ENCODE measurements around the gene STK32B.
"Not testable (repeated sequence)": the region's sequence is repeated elsewhere in the genome, so short reads cannot be mapped to it uniquely, and the experiment has no call there.

STK32B gene

DNA sequence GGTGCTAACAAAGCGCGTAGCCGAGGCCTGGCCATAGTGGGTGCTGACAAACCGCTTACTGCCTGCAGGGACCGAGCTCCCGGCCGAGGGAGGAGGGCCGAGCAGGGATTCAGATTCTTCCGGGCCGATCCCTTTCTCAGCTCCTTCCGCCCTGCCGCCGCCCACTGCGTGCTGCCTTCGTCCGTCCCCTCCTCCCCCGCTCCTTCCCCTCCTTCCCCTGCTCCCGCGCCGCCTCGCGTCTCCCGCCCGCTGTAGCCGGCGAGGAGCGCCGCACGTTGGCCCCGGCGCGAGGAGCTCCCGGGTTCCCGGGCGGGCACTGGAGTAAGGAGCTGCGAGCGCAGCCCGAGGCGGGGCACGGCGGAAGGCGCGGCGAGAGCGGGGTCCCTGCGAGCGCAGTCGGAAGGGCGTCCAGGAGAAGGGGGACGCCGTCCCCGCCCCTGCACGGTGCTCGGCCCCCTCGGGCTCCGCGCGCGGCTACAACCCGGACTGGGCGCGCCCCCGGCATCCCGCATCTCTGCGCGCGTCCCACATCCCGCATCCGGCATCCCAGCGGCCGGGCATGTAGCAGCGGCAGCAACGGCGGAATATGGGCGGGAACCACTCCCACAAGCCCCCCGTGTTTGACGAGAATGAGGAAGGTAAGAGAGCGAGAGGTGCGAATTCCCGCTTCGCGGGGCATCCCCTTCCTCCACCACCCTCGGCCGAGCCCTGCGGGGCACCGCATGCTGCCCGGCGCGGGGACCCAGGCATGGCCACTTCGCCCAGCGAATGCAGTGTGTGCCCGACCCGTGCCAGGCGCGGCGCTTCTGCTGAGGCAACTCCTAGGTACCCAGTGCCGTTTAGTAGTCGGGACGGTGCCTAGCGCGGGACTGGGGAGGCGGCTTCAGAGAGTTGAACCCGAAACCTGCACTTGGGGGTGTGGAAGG is at the start of gene STK32B:
TSS of gene STK32B (plus strand) at position 203 of the 926 bp plus-strand sequence.
- peak within 1 kb of the TSS; percentile 30 for H3K9ac ChIP-seq (ENCODE audit: low read length)
- peak within 1 kb of the TSS; percentile 14 for H3K27ac ChIP-seq (ENCODE audit: low read depth, low read length)
- H3K9me3 ChIP-seq (ENCODE audit: low read length), result no peaks in the 10 kb centered on the region
- no peaks in the 10 kb centered on the region for H3K36me3 ChIP-seq (ENCODE audit: insufficient read depth, low read length)
- H3K4me1 ChIP-seq (ENCODE audit: insufficient read depth, low read length), result peaks cover 5% of the 10 kb centered on the region
- H3K4me3 ChIP-seq (ENCODE audit: low read depth in 1 of 2, low read length in 2 of 2), result peak within 1 kb of the TSS; percentile 51 to 77
- H3K27me3 ChIP-seq (ENCODE audit: control insufficient read depth in 1 of 2, insufficient read depth in 2 of 2, low read length in 2 of 2), result peaks cover 0 to 6% of the 10 kb centered on the region in 2 donors

DNA sequence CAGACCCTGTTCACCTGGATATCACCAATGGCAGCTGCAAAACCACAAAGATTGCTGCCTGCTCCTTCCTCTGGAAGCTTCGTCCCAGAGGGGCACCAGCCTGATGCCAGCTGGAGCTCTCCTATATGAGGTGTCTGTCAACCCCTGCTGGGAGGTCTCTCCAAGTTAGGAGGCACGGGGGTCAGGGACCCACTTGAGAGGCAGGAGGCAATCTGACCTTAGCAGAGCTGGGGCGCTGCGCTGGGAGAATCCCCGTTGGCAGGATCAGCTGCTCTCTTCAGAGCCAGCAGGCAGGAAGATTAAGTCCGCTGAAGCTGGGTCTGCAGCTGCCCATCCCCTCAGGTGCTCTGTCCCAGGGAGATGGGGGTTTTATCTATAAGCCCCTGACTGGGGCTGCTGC is 49.6 kb upstream of the STK32B start:
- H3K4me1 ChIP-seq (ENCODE audit: insufficient read depth, low read length); H3K9me3 ChIP-seq (ENCODE audit: low read length); H3K36me3 ChIP-seq (ENCODE audit: insufficient read depth, low read length); H3K9ac ChIP-seq (ENCODE audit: low read length); H3K4me3 ChIP-seq (ENCODE audit: low read depth in 1 of 2, low read length in 2 of 2); H3K27ac ChIP-seq (ENCODE audit: low read depth, low read length); H3K27me3 ChIP-seq (ENCODE audit: control insufficient read depth in 1 of 2, insufficient read depth in 2 of 2, low read length in 2 of 2): not testable (repeated sequence)

DNA sequence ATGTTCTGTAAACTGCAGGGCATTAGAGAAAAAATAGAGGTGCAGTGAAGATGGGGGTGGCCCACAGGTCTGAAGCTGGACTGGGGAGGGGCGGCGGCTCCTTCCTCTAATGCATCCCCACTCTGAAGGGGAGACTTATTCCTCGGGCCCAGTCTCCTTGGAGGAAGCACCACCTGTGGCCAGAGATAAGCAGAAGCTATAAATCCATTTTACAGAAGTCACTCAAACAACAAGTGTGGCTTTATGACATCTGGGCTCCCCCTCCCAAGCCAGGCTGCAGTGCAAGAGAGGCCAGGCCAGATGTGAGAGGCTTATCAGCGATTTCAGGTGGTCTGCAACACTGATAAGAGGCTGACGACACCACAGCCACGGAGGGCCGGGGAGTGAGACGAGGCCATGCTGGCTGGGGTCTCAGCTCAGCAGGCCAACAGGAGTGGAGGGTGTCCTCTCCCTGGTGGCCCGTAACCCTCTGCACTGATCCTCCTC is 47.9 kb upstream of the STK32B start:
- Histone ChIP-seq H3K9me3 (ENCODE audit: low read length) (no peaks in the 10 kb centered on the region), H3K27me3 (ENCODE audit: control insufficient read depth in 1 of 2, insufficient read depth in 2 of 2, low read length in 2 of 2) (no peaks in the 10 kb centered on the region), H3K9ac (ENCODE audit: low read length) (no peak overlapping the region), H3K4me1 (ENCODE audit: insufficient read depth, low read length) (no peaks in the 10 kb centered on the region), H3K4me3 (ENCODE audit: low read depth in 1 of 2, low read length in 2 of 2) (no peak overlapping the region), H3K36me3 (ENCODE audit: insufficient read depth, low read length) (no peaks in the 10 kb centered on the region), H3K27ac (ENCODE audit: low read depth, low read length) (no peak overlapping the region)

DNA sequence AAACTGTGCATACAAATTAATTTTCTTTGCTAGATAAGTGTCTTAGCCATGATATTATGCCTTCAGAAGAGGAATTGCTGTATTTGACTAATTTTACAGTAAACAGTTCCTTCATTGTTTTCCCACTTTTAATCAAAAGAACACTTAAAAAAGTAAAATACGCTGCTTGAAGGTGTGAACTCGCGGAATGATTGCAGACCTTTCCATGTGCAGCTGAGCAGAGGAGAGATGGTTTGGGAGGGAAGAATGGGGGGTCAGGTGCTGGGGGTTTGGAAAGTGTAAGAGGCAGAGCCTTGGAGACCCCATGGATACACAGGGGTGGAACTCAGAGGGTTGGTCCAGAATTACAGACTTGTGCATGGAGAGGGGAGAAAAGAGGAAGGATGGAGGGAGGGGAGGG is 47.4 kb upstream of the STK32B start:
- H3K27me3 ChIP-seq (ENCODE audit: control insufficient read depth in 1 of 2, insufficient read depth in 2 of 2, low read length in 2 of 2), result no peaks in the 10 kb centered on the region

DNA sequence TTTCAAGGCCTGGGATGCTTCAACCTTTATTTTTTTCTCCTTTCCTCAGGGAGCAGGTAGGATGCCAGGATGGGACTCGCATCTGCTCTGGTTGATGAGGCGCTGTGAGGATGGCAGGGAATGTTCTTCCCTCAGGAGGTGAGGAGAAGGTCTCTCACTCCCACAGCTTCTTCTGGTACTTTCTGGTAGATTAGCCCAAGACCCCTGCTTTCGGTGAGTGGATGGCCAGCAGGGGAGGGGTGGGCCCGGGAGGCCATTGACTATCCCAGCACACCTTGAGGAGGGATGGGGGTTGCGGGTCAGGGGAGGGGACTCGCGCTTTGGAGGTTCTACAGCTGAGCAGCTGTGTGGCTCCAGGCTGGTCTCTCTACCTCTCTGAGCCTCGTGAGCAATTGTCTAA is 46.8 kb upstream of the STK32B start:
- Histone ChIP-seq H3K27me3 (ENCODE audit: control insufficient read depth in 1 of 2, insufficient read depth in 2 of 2, low read length in 2 of 2) (no peaks in the 10 kb centered on the region), H3K27ac (ENCODE audit: low read depth, low read length) (no peak overlapping the region)

More for the DNA sequence above, 47.4 kb upstream of the STK32B start:
- Histone ChIP-seq H3K9me3 (ENCODE audit: low read length) (no peaks in the 10 kb centered on the region), H3K4me1 (ENCODE audit: insufficient read depth, low read length) (no peaks in the 10 kb centered on the region), H3K27ac (ENCODE audit: low read depth, low read length) (no peak overlapping the region), H3K36me3 (ENCODE audit: insufficient read depth, low read length) (no peaks in the 10 kb centered on the region), H3K4me3 (ENCODE audit: low read depth in 1 of 2, low read length in 2 of 2) (no peak overlapping the region), H3K9ac (ENCODE audit: low read length) (no peak overlapping the region)

DNA sequence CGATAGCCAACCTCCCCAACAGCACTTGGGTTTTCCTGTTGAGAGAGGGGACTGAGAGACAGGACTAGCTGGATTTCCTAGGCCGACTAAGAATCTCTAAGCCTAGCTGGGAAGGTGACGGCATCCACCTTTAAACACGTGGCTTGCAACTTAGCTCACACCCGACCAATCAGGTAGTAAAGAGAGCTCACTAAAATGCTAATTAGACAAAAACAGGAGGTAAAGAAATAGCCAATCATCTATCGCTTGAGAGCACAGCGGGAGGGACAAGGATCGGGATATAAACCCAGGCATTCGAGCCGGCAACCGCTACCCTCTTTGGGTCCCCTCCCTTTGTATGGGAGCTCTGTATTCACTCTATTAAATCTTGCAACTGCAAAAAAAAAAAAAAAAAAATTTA is 44.3 kb upstream of the STK32B start:
- H3K4me1 ChIP-seq (ENCODE audit: insufficient read depth, low read length); H3K9ac ChIP-seq (ENCODE audit: low read length); H3K9me3 ChIP-seq (ENCODE audit: low read length); H3K27me3 ChIP-seq (ENCODE audit: control insufficient read depth in 1 of 2, insufficient read depth in 2 of 2, low read length in 2 of 2); H3K4me3 ChIP-seq (ENCODE audit: low read depth in 1 of 2, low read length in 2 of 2); H3K27ac ChIP-seq (ENCODE audit: low read depth, low read length); H3K36me3 ChIP-seq (ENCODE audit: insufficient read depth, low read length): not testable (repeated sequence)

More for the DNA sequence above, 46.8 kb upstream of the STK32B start:
- no peaks in the 10 kb centered on the region for H3K9me3 ChIP-seq (ENCODE audit: low read length)
- no peak overlapping the region for H3K4me3 ChIP-seq (ENCODE audit: low read depth in 1 of 2, low read length in 2 of 2)
- no peak overlapping the region for H3K9ac ChIP-seq (ENCODE audit: low read length)
- no peaks in the 10 kb centered on the region for H3K36me3 ChIP-seq (ENCODE audit: insufficient read depth, low read length)
- no peaks in the 10 kb centered on the region for H3K4me1 ChIP-seq (ENCODE audit: insufficient read depth, low read length)

DNA sequence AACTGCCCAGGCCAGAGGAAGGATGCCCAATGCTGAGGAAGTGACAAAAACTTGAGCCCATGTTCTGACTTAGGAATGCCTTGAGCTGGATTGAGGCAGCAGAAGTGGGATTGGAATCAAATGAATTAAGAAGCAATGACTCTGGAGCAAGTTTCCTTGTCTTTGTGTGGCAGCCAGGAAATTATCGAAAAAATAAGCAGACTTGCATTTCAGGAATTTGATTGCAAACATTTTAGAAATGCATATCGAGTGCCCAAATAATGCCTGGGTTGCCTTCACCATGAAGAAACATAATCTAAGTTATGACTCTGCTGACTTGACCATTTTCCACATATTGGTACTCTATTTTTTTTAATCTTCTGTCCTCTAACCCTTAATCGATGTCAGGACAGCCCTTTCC is 41.5 kb upstream of the STK32B start:
- no peak overlapping the region for H3K4me3 ChIP-seq (ENCODE audit: low read depth in 1 of 2, low read length in 2 of 2)
- no peaks in the 10 kb centered on the region for H3K36me3 ChIP-seq (ENCODE audit: insufficient read depth, low read length)
- H3K9ac ChIP-seq (ENCODE audit: low read length), result no peak overlapping the region
- no peaks in the 10 kb centered on the region for H3K9me3 ChIP-seq (ENCODE audit: low read length)
- H3K27ac ChIP-seq (ENCODE audit: low read depth, low read length), result no peak overlapping the region
- no peaks in the 10 kb centered on the region for H3K4me1 ChIP-seq (ENCODE audit: insufficient read depth, low read length)
- H3K27me3 ChIP-seq (ENCODE audit: control insufficient read depth in 1 of 2, insufficient read depth in 2 of 2, low read length in 2 of 2), result no peaks in the 10 kb centered on the region

DNA sequence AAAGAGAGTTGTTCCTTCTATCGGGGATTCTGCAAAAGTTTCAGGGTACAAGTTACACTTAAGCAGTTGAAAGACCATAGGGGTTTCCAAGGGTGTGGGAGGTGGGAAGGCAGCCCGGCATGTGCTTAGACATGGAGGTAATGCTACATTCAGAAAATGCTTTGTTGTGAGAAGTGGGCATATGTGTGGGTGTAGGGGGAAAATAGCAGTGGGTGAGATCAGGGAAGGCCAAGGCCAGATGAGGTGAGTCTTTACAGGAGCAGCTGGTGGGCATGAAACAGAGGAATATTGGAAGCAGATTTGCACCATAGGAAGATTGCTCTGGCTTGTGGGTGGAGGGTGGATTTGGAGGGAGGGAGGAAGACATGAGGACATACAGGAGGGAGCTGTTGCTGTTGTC is 40.3 kb upstream of the STK32B start:
- H3K27me3 ChIP-seq (ENCODE audit: control insufficient read depth in 1 of 2, insufficient read depth in 2 of 2, low read length in 2 of 2), result peaks cover 0 to 2% of the 10 kb centered on the region in 2 donors
- no peak overlapping the region for H3K9ac ChIP-seq (ENCODE audit: low read length)
- no peaks in the 10 kb centered on the region for H3K4me1 ChIP-seq (ENCODE audit: insufficient read depth, low read length)
- no peak overlapping the region for H3K27ac ChIP-seq (ENCODE audit: low read depth, low read length)
- H3K4me3 ChIP-seq (ENCODE audit: low read depth in 1 of 2, low read length in 2 of 2), result no peak overlapping the region
- no peaks in the 10 kb centered on the region for H3K9me3 ChIP-seq (ENCODE audit: low read length)
- H3K36me3 ChIP-seq (ENCODE audit: insufficient read depth, low read length), result no peaks in the 10 kb centered on the region

DNA sequence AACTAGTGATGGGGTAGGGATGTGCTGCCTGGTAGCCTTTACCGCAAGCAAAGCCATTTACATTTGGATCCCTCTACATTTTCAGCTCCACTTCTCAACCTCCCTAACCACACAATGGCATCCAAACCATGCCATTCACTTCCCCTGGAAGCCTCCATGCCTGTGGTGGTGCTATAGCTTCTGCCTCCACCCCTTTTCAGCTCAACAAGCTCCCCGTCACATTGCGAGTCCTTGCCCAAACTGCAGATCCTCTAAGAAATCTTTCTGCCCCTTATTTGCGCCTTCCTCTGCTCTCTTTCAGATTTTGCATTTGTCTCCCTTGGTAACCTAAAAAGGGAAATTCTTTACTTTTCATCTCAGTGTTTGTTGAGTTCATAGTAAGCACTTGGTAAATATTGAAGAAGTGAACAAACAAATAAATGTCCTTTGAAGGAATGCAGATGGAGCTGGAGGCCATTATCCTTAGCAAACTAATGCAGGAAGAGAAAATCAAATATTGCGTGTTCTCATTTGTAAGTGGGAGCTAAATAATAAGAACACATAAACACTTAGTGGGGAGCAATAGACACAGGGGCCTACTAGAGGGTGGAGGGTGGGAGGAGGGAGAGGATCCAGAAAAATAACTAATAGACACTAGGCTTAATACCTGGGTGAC is 38.9 kb upstream of the STK32B start:
- no peaks in the 10 kb centered on the region for H3K9me3 ChIP-seq (ENCODE audit: low read length)
- no peaks in the 10 kb centered on the region for H3K36me3 ChIP-seq (ENCODE audit: insufficient read depth, low read length)
- no peak overlapping the region for H3K27ac ChIP-seq (ENCODE audit: low read depth, low read length)
- peaks cover 0 to 8% of the 10 kb centered on the region in 2 donors for H3K27me3 ChIP-seq (ENCODE audit: control insufficient read depth in 1 of 2, insufficient read depth in 2 of 2, low read length in 2 of 2)
- H3K9ac ChIP-seq (ENCODE audit: low read length), result no peak overlapping the region
- no peaks in the 10 kb centered on the region for H3K4me1 ChIP-seq (ENCODE audit: insufficient read depth, low read length)
- H3K4me3 ChIP-seq (ENCODE audit: low read depth in 1 of 2, low read length in 2 of 2), result no peak overlapping the region

DNA sequence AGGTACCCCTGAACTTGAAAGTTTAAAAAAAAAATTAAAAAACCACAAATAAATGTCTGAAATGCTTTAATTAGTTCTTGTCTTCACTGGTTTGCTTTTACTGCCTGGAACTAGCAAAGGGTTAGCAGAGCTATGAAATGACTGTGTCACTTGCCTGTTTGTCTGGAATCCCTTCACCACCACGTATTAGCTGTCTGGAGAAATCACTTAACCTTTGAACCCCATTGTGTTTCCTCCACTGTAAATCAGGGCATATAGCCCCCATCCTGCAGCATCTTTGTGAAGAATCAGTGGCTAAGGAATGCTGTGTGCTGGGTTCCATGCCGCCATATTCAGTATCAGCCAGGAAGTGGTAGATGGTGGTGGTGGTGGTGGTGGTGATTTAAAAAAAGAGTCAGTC is 38.3 kb upstream of the STK32B start:
- no peaks in the 10 kb centered on the region for H3K9me3 ChIP-seq (ENCODE audit: low read length)
- H3K27ac ChIP-seq (ENCODE audit: low read depth, low read length), result no peak overlapping the region
- no peaks in the 10 kb centered on the region for H3K4me1 ChIP-seq (ENCODE audit: insufficient read depth, low read length)
- peaks cover 0 to 8% of the 10 kb centered on the region in 2 donors for H3K27me3 ChIP-seq (ENCODE audit: control insufficient read depth in 1 of 2, insufficient read depth in 2 of 2, low read length in 2 of 2)
- no peak overlapping the region for H3K9ac ChIP-seq (ENCODE audit: low read length)
- H3K36me3 ChIP-seq (ENCODE audit: insufficient read depth, low read length), result no peaks in the 10 kb centered on the region
- no peak overlapping the region for H3K4me3 ChIP-seq (ENCODE audit: low read depth in 1 of 2, low read length in 2 of 2)

DNA sequence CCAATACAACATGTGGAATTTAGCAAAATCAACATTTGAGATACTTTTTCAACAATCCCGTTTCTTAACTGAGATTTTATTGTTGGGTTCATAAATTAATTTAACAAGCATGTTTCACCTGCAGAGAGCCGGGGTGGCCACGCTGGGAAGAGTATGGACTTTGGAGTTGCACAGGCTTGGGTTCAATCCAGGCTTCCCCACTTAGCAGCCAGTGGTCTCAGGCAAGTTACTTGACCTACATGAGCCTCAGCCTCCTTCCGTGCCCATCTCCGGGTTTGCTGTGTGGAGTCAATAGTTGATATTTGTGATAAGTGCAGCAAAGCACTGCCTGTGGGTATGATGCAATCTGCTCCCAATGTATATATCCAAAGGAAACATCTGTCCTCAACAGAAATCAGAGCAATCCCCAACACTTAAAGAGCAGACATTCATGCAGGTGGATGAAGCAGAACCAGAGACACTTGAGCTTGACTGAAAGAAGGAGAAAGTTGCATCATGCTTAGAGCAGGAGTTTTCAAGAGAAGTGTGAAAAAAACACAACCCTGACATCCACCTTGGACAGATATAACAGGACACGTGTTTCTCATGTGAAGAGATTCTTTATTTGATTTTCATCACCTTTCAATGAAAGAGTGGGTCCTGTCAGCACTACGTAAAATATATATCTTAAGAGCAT is 37.1 kb upstream of the STK32B start:
- H3K9ac ChIP-seq (ENCODE audit: low read length), result no peak overlapping the region
- H3K9me3 ChIP-seq (ENCODE audit: low read length), result no peaks in the 10 kb centered on the region
- peaks cover 0 to 14% of the 10 kb centered on the region in 2 donors for H3K27me3 ChIP-seq (ENCODE audit: control insufficient read depth in 1 of 2, insufficient read depth in 2 of 2, low read length in 2 of 2)
- H3K36me3 ChIP-seq (ENCODE audit: insufficient read depth, low read length), result no peaks in the 10 kb centered on the region
- no peak overlapping the region for H3K27ac ChIP-seq (ENCODE audit: low read depth, low read length)
- no peaks in the 10 kb centered on the region for H3K4me1 ChIP-seq (ENCODE audit: insufficient read depth, low read length)
- no peak overlapping the region for H3K4me3 ChIP-seq (ENCODE audit: low read depth in 1 of 2, low read length in 2 of 2)

Measured in muscle layer of colon (tissue), 2 donors.